ENCODE data around the gene ABCG5.

Gene ABCG5

DNA sequence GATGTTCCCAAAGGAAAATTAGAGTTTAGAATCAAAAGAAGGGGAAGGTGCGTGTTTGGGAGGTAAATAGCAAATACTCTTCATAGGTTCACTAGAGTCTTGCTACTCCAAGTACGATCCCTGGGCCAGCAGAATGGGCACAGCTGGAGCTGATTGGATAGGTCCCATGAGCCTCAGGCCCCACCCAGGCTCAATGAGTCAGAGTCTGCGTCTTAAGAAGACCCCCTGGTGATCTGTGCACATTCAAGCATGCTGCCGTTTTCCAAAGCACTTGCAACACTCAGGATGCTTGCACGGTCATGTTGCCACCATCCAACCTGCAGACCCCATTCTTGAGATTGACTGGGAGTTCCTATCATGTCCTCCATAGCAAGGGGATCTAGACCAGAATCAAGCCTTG is 40.6 kb upstream of the ABCG5 start:
- DNase-seq (ENCODE audit: insufficient read length, low spot score) (no peak), FAIRE-seq (no peak)
- TF ChIP-seq, protein P1, sequence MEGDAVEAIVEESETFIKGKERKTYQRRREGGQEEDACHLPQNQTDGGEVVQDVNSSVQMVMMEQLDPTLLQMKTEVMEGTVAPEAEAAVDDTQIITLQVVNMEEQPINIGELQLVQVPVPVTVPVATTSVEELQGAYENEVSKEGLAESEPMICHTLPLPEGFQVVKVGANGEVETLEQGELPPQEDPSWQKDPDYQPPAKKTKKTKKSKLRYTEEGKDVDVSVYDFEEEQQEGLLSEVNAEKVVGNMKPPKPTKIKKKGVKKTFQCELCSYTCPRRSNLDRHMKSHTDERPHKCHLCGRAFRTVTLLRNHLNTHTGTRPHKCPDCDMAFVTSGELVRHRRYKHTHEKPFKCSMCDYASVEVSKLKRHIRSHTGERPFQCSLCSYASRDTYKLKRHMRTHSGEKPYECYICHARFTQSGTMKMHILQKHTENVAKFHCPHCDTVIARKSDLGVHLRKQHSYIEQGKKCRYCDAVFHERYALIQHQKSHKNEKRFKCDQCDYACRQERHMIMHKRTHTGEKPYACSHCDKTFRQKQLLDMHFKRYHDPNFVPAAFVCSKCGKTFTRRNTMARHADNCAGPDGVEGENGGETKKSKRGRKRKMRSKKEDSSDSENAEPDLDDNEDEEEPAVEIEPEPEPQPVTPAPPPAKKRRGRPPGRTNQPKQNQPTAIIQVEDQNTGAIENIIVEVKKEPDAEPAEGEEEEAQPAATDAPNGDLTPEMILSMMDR (IDR thresholded peaks at IDR 0.05; ENCODE audit: insufficient read depth, missing control alignments): no peak

DNA sequence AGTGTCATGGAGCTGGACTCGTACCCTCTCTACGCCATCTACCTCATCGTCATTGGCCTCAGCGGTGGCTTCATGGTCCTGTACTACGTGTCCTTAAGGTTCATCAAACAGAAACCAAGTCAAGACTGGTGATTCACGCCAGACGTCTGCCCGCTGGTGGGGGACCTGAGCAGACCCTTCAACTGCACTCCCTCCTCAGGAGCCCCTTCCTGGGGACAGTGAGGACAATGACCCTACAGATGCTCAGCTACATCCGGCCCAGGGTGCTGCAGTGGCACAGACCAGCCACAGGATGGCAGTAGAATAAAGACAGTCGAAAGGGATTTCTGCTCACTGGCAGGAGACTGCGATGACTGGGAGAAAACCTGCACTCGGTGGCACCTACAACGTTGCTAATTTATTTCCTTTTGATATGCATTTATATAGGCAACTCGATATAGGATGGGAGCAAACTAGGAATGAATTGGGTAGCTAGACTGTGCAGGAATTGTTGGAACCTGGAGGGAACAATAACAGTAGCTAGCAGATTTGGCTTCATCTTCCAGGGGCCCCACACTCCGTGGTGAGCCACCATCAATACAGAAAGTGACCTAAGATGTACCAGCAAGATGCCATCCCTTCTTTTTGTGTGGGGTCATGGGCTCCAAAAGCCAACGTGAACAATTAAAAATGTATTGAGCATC is 39.3 kb upstream of the ABCG5 start:
- FAIRE-seq: peak; percentile 21

DNA sequence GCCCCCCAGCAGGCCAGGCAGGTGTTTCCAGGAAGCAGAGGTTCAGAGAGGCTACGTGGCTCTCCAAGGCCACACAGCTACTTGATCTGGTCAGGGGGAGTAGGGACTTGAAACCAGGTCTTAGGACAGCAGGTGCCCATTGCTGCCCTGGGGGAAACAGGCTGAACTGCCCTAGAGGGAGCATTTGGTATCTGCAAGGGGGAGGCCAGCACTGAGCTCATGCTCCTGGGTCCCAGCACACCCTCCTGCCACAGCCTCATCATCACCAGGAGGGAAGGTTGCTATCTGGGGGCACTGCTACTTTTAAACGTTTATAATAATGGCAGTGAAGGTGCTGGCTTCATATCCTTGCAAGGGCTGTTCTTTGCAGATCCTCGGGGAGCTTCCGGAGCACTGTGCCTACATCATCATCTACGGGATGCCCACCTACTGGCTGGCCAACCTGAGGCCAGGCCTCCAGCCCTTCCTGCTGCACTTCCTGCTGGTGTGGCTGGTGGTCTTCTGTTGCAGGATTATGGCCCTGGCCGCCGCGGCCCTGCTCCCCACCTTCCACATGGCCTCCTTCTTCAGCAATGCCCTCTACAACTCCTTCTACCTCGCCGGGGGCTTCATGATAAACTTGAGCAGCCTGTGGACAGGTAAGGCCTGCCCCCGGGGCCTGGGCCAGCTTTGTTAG is 36.3 kb upstream of the ABCG5 start:
- DNase-seq (ENCODE audit: insufficient read length, low spot score) (no peak), FAIRE-seq (no peak)
- TF ChIP-seq, protein P1 (IDR thresholded peaks at IDR 0.05; ENCODE audit: insufficient read depth, missing control alignments): no peak

More for the DNA sequence above, 39.3 kb upstream of the ABCG5 start:
- peak; percentile 55 for DNase-seq (ENCODE audit: insufficient read length, low spot score)
- TF ChIP-seq, protein P1 (IDR thresholded peaks at IDR 0.05; ENCODE audit: insufficient read depth, missing control alignments): peak; percentile 98

DNA sequence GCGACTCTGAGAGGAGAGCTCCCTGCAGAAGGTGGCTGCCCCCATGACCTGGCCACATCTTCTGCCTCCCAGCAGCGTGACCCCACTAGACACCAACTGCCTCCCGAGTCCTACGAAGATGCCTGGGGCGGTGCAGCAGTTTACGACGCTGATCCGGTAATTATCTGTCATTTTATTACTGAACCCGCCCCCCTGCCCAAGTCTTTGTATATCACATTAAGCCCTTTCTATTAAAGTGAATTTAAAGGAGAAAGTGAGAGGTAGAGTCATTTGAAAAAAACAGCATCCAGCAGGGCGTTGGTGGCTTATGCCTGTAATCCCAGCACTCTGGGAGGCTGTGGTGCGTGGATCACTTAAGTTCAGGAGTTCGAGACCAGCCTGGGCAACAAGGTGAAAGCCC is 33.5 kb upstream of the ABCG5 start:
- DNase-seq (ENCODE audit: insufficient read length, low spot score): no peak
- FAIRE-seq: no peak
- TF ChIP-seq, protein P1 (IDR thresholded peaks at IDR 0.05; ENCODE audit: insufficient read depth, missing control alignments): no peak

DNA sequence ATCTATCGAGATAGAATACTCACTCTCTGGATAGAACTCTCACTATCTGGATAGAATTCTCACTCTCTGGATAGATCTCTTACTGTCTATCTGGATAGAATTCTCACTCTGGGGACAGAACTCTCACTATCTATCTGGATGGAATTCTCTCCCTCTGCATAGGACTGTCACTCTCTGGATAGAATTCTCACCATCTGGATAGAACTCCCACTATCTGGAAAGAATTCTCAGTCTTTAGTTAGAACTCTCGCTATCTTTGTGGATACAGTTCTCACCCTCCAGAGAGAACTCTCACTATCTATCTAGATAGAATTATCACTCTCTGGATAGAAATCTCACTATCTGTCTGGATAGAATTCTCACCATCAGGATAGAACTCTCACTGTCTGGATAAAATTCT is 16.7 kb upstream of the ABCG5 start:
- DNase-seq (ENCODE audit: insufficient read length, low spot score) (no peak), FAIRE-seq (no peak)
- TF ChIP-seq, protein P1 (IDR thresholded peaks at IDR 0.05; ENCODE audit: insufficient read depth, missing control alignments): no peak

DNA sequence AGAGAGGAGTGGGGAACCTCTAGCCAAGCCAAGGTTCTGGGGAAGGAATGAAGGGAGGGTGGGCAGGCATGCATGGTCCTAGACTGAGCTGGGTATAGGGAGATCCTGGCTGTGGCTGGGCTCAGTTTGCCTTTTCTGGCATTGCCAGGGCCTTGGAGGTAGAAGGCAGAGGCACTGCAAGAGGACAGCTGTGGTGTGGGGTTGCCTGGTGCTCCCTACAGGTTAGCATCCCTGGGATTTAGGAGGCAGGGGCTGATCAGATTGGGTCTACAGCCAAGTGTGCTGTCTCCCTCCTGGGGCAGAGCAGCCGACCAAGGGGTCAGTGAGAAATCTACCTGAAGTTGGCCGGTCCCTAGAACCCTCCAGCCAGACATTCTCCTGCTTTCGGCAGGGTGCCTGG is 16.0 kb upstream of the ABCG5 start:
- FAIRE-seq (no peak), DNase-seq (ENCODE audit: insufficient read length, low spot score) (no peak)
- TF ChIP-seq, protein P1 (IDR thresholded peaks at IDR 0.05; ENCODE audit: insufficient read depth, missing control alignments): no peak

Data from D721Med (cell line).